ENCODE results near the gene IPCEF1.

DNA sequence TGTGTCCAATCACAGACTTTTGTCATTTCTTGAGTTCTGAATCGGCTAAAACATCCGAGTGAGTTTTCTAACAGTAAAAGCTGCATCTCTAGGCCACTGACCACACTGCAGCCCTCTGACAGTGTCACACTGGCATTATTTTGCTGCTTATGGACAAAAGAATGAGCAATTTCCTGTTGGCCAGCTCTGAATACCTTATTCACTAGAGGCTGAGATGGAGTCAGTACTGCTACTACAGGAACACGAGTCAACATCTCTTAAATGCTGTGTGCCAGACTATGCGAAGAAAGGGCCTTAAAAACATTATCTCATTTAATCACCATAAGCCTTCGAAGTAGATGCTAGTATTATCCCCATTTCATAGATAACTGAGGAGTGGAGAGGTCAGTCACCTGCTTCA is 42.5 kb upstream of the IPCEF1 start:
- no peak for TF ChIP-seq ZFX (IDR thresholded peaks at IDR 0.05)
- TF ChIP-seq, protein P1, sequence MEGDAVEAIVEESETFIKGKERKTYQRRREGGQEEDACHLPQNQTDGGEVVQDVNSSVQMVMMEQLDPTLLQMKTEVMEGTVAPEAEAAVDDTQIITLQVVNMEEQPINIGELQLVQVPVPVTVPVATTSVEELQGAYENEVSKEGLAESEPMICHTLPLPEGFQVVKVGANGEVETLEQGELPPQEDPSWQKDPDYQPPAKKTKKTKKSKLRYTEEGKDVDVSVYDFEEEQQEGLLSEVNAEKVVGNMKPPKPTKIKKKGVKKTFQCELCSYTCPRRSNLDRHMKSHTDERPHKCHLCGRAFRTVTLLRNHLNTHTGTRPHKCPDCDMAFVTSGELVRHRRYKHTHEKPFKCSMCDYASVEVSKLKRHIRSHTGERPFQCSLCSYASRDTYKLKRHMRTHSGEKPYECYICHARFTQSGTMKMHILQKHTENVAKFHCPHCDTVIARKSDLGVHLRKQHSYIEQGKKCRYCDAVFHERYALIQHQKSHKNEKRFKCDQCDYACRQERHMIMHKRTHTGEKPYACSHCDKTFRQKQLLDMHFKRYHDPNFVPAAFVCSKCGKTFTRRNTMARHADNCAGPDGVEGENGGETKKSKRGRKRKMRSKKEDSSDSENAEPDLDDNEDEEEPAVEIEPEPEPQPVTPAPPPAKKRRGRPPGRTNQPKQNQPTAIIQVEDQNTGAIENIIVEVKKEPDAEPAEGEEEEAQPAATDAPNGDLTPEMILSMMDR (conservative IDR thresholded peaks at IDR 0.05): no peak
